GM18951 (cell line): Measurements from ENCODE around the gene DOHH.
"Not testable (repeated sequence)": the region's sequence is repeated elsewhere in the genome, so short reads cannot be mapped to it uniquely, and the experiment has no call there.

Source experiments
- POLR2A ChIP-seq: IDR thresholded peaks from 4 replicates; pipeline ENCODE4 v1.6.1; 2011; ENCODE audit warnings: mild to moderate bottlenecking; ENCODE audit not compliant: insufficient read length, insufficient read depth; ENCODE audit errors: extremely low read depth
- in situ Hi-C: fragments of 300-500 bp; cut with MboI; formaldehyde crosslinking; loops from one replicate; pipeline ENCODE4 v1.12.0; 2022; ENCODE audit warnings: low sequenced_read_pairs, mixed read lengths, inconsistent platforms; ENCODE audit not compliant: unreplicated experiment

Gene DOHH

DNA sequence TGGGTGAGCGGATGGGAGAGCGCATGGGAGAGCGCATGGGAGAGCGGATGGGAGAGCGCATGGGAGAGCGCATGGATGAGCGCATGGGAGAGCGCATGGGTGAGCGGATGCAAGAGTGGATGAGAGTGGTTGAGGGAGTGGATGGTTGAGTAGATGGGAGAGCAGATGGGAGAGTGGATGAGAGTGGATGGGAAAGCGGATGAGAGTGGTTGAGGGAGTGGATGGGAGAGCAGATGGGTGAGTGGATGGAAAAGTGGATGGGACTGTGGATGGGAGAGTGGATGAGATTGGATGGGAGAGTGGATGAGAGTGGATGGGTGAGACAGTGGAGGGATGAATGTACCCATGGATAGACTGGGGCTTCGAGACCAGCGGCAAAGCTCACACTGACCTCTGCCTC, 29.9 kb upstream of the DOHH start:
- no peak for TF ChIP-seq POLR2A
- in situ Hi-C loops = no loop called here

GRCh38 chr19:3529299-3529698, 28.8 kb upstream of the DOHH start:
- in situ Hi-C loops = not testable (repeated sequence)

DNA sequence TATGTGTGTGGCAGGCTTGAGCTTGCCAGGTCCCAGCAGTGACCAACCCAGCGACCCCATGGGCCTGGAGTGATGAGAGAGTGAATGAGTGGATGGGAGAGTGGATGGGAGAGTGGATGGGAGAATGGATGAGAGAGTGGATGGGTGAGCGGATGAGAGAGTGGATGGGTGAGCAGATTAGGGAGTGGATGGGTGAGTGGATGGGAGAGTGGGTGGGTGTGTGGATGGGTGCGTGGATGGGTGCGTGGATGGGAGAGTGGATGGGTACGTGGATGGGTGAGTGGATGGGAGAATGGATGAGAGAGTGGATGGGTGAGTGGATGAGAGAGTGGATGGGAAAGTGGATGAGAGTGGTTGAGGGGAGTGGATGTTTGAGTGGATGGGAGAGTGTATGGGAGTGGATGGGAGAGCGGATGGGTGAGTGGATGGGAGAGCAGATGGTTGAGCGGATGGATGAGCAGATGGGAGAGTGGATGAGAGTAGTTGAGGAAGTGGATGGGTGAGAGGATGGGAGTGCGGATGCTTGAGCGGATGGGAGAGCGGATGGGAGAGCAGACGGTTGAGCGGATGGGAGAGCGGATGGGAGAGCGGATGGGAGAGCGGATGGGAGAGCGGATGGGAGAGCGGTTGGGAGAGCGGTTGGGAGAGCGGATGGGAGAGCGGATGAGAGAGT, 28.2 kb upstream of the DOHH start:
- in situ Hi-C loops = no loop called here

DNA sequence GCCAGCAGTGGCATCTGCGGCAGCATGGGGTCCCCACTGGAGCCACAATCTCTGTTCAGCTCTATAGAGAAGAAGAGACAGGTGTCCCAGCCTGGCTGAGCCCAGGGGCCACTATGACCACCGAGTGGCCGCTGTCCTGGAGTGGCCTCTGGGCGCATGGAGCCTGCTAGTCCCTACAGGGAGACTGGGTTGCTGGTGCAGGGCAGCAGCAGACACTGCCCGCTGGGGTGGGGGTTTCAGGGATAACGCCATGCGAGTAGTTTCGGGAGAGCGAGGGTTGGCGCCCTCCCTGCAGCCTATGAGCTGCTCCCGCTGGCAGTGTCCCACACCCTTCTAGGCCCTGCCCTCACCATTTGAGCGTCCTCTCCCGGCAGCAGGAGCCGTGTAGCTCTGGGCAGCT, 27.6 kb upstream of the DOHH start:
- no peak for TF ChIP-seq POLR2A
- in situ Hi-C loops = no loop called here

More for the DNA sequence above, 28.2 kb upstream of the DOHH start:
- no peak for TF ChIP-seq POLR2A

- in situ Hi-C loops = no loop called here
- no peak for TF ChIP-seq POLR2A
These were observed 26.9 kb upstream of the DOHH start for GRCh38 chr19:3527238-3527910.

DNA sequence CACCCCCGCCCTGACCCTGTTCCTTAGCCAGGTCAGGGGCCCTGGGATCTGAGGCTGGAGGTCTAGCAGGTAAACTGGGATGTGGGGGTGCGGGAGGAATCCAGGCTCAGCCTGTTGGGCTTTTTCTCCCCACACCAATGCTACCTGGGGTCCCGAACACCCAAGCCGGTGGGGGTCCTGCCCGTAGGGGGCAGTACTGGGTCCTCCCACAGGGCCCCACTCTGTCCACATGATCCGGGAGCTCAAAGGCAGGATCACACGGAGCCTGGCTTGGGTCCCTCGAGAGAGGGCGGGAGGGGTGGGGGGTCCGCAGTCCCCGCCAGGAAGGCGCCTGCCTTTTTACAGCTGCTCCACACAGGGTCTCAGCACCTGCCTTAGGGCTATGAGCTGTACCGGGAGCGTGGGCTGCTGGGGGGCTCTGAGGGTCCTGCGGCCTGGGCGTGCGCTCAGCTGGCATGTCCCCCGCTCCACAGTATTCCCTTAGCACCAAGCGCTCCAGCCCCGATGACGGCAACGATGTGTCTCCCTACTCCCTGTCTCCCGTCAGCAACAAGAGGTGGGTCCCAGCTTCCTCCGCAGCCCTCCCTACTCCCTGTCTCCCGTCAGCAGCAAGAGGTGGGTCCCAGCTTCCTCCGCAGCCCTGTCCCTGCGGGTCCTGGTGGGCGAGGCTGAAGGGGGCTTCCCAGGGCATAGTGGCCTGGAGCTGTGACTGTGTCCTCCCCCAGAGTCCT, 26.2 kb upstream of the DOHH start:
- in situ Hi-C loops = no loop called here
- no peak for TF ChIP-seq POLR2A

- in situ Hi-C loops = no loop called here
- TF ChIP-seq POLR2A = no peak
These were observed 24.5 kb upstream of the DOHH start for GRCh38 chr19:3524904-3525451.

DNA sequence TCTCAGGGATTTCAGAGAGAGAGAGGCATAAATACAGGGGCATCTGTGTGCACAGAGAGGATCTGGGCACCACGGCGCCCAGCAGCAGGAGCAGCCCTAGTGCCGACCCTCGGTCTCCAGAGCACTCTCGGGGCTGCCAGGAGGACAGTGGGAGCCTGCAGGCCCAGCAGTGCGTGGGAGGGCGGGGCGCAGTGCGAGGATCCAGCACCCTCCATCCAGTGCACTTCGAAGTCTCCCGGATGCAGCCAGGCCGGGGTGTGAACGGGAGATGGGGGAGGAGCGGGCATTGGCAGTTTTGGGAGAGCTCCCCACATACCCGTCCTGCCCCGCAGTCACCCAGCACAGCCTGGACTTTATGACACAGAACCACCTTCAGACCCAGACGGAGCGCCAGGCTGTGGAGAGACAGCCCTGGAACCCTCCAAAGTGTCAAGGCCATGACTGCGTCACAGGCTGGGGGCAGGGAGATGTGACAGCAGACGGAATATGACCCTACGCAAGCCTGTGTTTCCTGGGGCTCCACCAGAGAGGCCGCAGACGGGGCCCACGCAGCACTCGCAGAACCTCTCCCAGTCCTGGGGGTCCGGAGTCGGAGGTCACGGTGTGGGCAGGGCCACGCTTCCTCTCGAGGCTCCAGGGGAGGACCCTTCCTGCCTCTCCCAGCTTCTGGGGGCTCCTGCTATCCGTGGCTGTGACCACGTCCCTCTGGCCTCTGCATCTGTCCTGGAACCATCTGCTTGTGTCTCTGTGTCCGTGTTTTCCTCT, 23.8 kb upstream of the DOHH start:
- in situ Hi-C loops = no loop called here
- no peak for TF ChIP-seq POLR2A

DNA sequence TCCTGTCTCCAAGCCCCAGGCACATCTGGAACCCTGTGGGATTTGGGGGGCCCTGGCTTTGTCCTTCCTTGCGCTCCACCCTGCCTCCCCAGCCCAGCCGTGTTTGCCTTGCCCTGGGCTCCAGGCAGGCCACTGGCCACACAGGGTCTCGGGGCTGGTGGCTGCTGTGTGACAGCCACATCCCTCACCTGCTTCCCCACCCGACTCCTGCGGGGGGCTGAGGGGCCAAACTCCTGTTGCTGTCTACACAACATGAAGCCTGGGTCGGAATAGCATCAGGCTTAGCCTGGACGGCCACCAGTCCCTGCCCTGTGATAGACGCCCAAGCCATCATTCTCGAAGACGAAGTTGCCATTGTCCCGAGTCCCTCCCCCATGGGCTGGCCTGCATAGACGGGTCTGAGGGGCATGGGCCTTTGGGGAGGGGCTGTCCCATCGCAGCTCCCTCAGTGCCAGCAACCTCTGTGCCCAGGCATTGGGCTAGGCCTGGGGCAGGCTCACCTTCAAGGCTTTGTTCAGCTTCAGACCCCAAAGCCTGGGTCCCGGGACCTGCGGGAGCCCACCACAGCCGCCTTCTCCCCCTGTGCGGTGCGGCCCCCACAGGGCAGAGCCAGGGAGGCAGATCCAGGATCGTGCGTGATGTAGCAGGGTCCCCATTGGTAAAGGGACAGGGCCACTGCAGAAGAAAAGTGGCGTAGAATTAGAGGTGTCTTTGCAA, 23.0 kb upstream of the DOHH start:
- in situ Hi-C loops = no loop called here
- TF ChIP-seq POLR2A = no peak

GRCh38 chr19:3522421-3523360, 22.2 kb upstream of the DOHH start:
- in situ Hi-C loops = no loop called here
- TF ChIP-seq POLR2A = no peak

DNA sequence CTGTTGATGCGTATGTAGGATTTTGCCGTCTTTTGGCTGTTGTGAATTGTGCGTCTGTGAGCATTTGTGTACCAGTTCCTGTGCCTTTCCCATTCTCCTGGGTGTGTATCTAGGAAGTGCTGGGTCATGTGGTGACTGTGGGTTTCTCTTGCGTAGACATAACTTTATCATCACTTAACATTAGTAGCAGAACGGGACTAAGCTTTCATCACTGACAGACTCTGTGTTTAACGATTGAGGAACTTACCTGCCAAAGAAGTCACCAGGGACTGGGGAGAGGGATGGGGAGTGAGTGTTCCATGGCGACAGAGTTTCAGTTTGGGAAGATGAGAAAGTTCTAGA, 20.6 kb upstream of the DOHH start:
- in situ Hi-C loops = no loop called here

GRCh38 chr19:3520166-3521103, 20.0 kb upstream of the DOHH start:
- in situ Hi-C loops = no loop called here
- no peak for TF ChIP-seq POLR2A

More for the DNA sequence above, 20.6 kb upstream of the DOHH start:
- no peak for TF ChIP-seq POLR2A
